Measurements from ENCODE around the gene TMEM129. TPM values are rescaled to one million over a fixed set of nuclear protein-coding genes. Genes with fewer than 3 reads are reported as not detected.

TMEM129 gene
- total and polyA plus RNA-seq, 10 of the 15 experiments (the other 5 are each of a cell fraction or from before 2014, with no cell fraction given): 0.19 to 24.9 (median 13.2) TPM

GRCh38 chr4:1713003-1713851, 7.9 kb downstream of the TMEM129 start (continued):
- TF ChIP-seq RB1 (IDR thresholded peaks at IDR 0.05; ENCODE audit: borderline replicate concordance) (no peak), TCF12 (IDR thresholded peaks at IDR 0.05; ENCODE audit: low read depth, low read length) (no peak), HCFC1 (IDR thresholded peaks at IDR 0.05; ENCODE audit: low read length) (peak; percentile 6; the same call in 1 of the 2 replicates), NR2C1 (IDR thresholded peaks at IDR 0.05) (no peak), IRF3 (IDR thresholded peaks at IDR 0.05) (no peak), HSF1 (IDR thresholded peaks at IDR 0.05; ENCODE audit: low read depth, low read length) (no peak), SKIL (IDR thresholded peaks at IDR 0.05; ENCODE audit: low read depth, poor library complexity, severe bottlenecking) (no peak), BACH1 (IDR thresholded peaks at IDR 0.05; ENCODE audit: borderline replicate concordance) (no peak), NFYA (IDR thresholded peaks at IDR 0.05; ENCODE audit: borderline replicate concordance, low read depth, low read length) (no peak), ZBTB33 (IDR thresholded peaks at IDR 0.05) (no peak), SREBF2 (IDR thresholded peaks at IDR 0.05; ENCODE audit: low read length) (no peak), EED (IDR thresholded peaks at IDR 0.05; ENCODE audit: low read depth) (peak; percentile 47; the same call in 1 of the 2 replicates), HDGF (IDR thresholded peaks at IDR 0.05) (0 out of 2 replicates have a peak, but pooled peaks have one; percentile 24), PRDM15 (CRISPR knock-in tag; IDR thresholded peaks at IDR 0.05) (no peak), CEBPZ (IDR thresholded peaks at IDR 0.05; ENCODE audit: low read depth, low read length) (no peak)

Data from GM12878 (cell line).